Right ventricle myocardium inferior (tissue), 1 donor: ENCODE data around the gene PTEN. TPM values are rescaled to one million over a fixed set of nuclear protein-coding genes. Genes with fewer than 3 reads are reported as not detected.

Experiments used
- ATAC-seq: fragments of 200-7000 bp; cut with Tn5 transposase; one replicate; pipeline ENCODE4 v1.9.1; 2020; ENCODE audit warnings: mild to moderate bottlenecking, moderate library complexity
- DNase-seq: peaks from one replicate; pipeline ENCODE4 v3.0.0; 2021; ENCODE audit errors: missing footprints
- intact Hi-C: fragments of 100-400 bp; cut with DNase I; formaldehyde crosslinking; loops from one replicate; pipeline ENCODE4 v1.11.0; 2022
- total RNA-seq: library from RNA; stranded (reverse); fragmentation: NEBNext Ultra II Directional; extraction: Animal tissue kit (Norgen Biotek cat#: 25700); gene quantifications from one replicate; pipeline ENCODE4 v1.2.1, GENCODE V29; 2021
- donor health status: DM: no; HTN: yes; CAD: no; lungs with severe emphysema.

Gene PTEN
- total RNA-seq, 1 donor from 2014 or later, result 54.6 TPM

GRCh38 chr10:88004451-88004850 lies 141.0 kb downstream of the PTEN start:
- intact Hi-C loops, result no loop called here
- no peak for ATAC-seq
- no peak for DNase-seq

- ATAC-seq (no peak), DNase-seq (no peak)
- intact Hi-C loops, result no loop called here
Observed at GRCh38 chr10:88006261-88006660, 142.8 kb downstream of the PTEN start.

GRCh38 chr10:88008866-88009470 lies 145.5 kb downstream of the PTEN start:
- DNase-seq, result no peak
- intact Hi-C loops, result no loop called here
- no peak for ATAC-seq

- DNase-seq (no peak), ATAC-seq (peak; percentile 60)
- intact Hi-C loops, result no loop called here
Observed at GRCh38 chr10:88012641-88013040, 149.2 kb downstream of the PTEN start.

- ATAC-seq, result no peak
- intact Hi-C loops, result no loop called here
- no peak for DNase-seq
Observed at GRCh38 chr10:88017781-88018180, 154.4 kb downstream of the PTEN start.

GRCh38 chr10:88019753-88020152 lies 156.3 kb downstream of the PTEN start:
- DNase-seq (no peak), ATAC-seq (no peak)
- intact Hi-C loops, result no loop called here

Other genes starting within 250 kb of the PTEN start
- gene PAPSS2, start 203.7 kb upstream of the PTEN start, total RNA-seq, result 11.1 TPM
- 98.2 TPM for gene ATAD1, start 45.4 kb upstream of the PTEN start, total RNA-seq
- gene KLLN, start 92 bp upstream of the PTEN start, total RNA-seq, result 0.27 TPM